Measurements from ENCODE around the gene HAND1. TPM values are rescaled to one million over a fixed set of nuclear protein-coding genes. Genes with fewer than 3 reads are reported as not detected.

The HAND1 gene
- total RNA-seq, 1 donor from 2014 or later, result not detected

DNA sequence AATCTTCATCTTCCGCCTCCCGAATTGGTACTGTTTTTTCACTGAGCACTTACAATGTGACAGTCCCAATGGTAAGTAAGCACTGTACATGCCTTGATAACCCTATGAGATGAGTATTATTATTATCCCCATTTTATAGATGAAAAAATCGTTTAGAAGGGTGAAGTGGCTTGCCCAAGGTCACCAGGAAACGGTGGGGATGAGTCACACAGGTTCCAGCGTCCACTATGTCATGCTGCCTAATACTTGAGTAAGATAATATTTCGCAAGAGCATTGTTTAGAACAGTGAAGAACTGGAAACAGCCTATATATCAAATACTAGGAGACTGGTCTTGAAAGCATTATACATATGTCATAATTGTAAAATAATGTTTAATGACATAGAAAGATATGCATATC, 12.9 kb downstream of the HAND1 start:
- TF ChIP-seq, protein P1, sequence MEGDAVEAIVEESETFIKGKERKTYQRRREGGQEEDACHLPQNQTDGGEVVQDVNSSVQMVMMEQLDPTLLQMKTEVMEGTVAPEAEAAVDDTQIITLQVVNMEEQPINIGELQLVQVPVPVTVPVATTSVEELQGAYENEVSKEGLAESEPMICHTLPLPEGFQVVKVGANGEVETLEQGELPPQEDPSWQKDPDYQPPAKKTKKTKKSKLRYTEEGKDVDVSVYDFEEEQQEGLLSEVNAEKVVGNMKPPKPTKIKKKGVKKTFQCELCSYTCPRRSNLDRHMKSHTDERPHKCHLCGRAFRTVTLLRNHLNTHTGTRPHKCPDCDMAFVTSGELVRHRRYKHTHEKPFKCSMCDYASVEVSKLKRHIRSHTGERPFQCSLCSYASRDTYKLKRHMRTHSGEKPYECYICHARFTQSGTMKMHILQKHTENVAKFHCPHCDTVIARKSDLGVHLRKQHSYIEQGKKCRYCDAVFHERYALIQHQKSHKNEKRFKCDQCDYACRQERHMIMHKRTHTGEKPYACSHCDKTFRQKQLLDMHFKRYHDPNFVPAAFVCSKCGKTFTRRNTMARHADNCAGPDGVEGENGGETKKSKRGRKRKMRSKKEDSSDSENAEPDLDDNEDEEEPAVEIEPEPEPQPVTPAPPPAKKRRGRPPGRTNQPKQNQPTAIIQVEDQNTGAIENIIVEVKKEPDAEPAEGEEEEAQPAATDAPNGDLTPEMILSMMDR (IDR thresholded peaks at IDR 0.05; ENCODE audit: insufficient read depth, low read length, poor library complexity, severe bottlenecking), result no peak
- no peak for DNase-seq (ENCODE audit: low read depth)
- no peaks in the 10 kb centered on the region for H3K36me3 ChIP-seq (ENCODE audit: control insufficient read depth, insufficient read depth, low read length)
- H3K4me3 ChIP-seq (ENCODE audit: low read depth, low read length), result no peak overlapping the region
- H3K27me3 ChIP-seq (ENCODE audit: control insufficient read depth, insufficient read depth, low read length), result peaks cover 7% of the 10 kb centered on the region

DNA sequence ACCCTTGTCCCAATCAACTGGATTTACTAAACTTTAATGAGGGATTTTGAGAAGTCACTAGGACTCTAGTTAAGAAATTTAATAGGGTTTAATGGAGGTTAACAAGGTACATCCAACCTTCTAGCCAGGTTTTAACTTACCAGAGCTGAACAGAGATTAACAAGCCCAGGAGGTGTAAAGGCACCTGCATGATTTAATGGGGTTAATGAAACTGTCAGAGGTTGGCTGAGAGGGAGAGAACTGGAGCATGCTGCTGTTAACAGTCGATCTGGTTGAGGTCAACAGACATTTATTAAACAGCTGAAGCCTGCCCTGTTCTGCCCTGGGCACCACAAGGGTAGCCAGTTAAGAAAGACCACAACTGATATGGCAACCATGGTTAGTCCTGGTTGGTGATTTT, 13.6 kb downstream of the HAND1 start:
- no peak for DNase-seq (ENCODE audit: low read depth)
- TF ChIP-seq, protein P1 (IDR thresholded peaks at IDR 0.05; ENCODE audit: insufficient read depth, low read length, poor library complexity, severe bottlenecking), result no peak
- Histone ChIP-seq H3K27me3 (ENCODE audit: control insufficient read depth, insufficient read depth, low read length) (peaks cover 7% of the 10 kb centered on the region), H3K36me3 (ENCODE audit: control insufficient read depth, insufficient read depth, low read length) (no peaks in the 10 kb centered on the region), H3K4me3 (ENCODE audit: low read depth, low read length) (no peak overlapping the region)

DNA sequence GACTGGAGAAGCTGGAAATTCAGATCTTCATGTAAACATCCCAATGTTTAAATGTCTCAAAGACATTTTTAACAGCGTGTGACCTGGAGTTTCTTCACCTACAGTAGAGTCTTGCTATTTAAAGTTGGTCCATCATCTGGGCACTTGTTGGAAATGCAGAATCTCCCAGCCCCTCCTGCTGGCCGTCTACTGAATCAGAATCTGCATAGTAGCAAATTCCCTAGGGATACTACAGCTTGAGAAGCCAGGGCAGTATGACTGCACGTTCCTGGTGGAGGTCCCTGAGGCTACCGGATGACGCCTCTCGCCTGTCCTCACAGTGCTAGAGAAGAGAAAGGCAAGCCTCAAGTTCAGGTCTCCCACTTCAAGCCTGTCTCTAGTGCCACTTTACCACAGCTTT, 16.5 kb downstream of the HAND1 start:
- H3K4me3 ChIP-seq (ENCODE audit: low read depth, low read length), result no peak overlapping the region
- DNase-seq (ENCODE audit: low read depth), result no peak
- H3K27me3 ChIP-seq (ENCODE audit: control insufficient read depth, insufficient read depth, low read length), result peaks cover 1% of the 10 kb centered on the region
- TF ChIP-seq, protein P1 (IDR thresholded peaks at IDR 0.05; ENCODE audit: insufficient read depth, low read length, poor library complexity, severe bottlenecking), result peak; percentile 9
- no peaks in the 10 kb centered on the region for H3K36me3 ChIP-seq (ENCODE audit: control insufficient read depth, insufficient read depth, low read length)

DNA sequence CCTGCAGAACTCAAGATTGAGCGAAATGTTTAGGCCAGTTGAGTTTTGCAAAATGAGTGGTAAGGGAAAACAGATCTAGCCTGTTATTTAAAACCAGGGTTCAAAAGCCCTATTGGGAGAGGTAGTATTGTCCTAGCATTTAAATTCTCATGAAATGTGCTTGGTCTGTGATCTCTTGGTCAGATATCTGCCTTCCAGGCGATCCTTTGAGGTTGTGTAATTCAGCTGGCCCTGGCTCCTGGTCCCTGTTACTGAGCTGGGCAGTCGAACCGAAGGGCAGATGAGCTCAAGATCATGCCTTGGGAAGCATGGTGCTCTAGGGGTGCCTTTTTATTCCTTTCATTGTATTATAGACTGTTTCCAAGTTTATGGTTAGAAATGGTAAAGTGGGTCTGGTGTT, 17.9 kb downstream of the HAND1 start:
- DNase-seq (ENCODE audit: low read depth), result no peak
- Histone ChIP-seq H3K4me3 (ENCODE audit: low read depth, low read length) (no peak overlapping the region), H3K27me3 (ENCODE audit: control insufficient read depth, insufficient read depth, low read length) (no peaks in the 10 kb centered on the region), H3K36me3 (ENCODE audit: control insufficient read depth, insufficient read depth, low read length) (peaks cover 2% of the 10 kb centered on the region)
- TF ChIP-seq, protein P1 (IDR thresholded peaks at IDR 0.05; ENCODE audit: insufficient read depth, low read length, poor library complexity, severe bottlenecking), result no peak

DNA sequence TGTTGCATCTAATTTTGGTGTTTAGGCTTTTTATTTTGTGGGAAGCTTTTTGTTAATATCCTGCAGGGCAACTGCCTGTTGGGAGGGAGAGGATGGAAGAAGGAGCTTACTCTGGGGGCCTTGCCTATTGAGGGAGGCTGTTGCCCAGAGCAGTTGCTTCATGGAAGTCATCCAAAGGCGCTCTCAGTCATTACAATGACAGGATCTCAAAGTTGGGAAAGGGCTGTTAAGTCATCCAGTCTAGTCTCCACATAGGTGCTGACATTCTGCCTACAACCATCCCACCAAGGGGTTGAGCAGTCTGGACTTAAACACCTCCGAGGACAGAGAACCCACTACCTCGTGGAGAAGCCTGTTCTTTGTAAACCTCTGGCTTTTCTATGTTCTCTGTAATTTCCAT, 19.0 kb downstream of the HAND1 start:
- no peak overlapping the region for H3K4me3 ChIP-seq (ENCODE audit: low read depth, low read length)
- peaks cover 3% of the 10 kb centered on the region for H3K36me3 ChIP-seq (ENCODE audit: control insufficient read depth, insufficient read depth, low read length)
- DNase-seq (ENCODE audit: low read depth), result no peak
- H3K27me3 ChIP-seq (ENCODE audit: control insufficient read depth, insufficient read depth, low read length), result no peaks in the 10 kb centered on the region
- TF ChIP-seq, protein P1 (IDR thresholded peaks at IDR 0.05; ENCODE audit: insufficient read depth, low read length, poor library complexity, severe bottlenecking), result no peak

DNA sequence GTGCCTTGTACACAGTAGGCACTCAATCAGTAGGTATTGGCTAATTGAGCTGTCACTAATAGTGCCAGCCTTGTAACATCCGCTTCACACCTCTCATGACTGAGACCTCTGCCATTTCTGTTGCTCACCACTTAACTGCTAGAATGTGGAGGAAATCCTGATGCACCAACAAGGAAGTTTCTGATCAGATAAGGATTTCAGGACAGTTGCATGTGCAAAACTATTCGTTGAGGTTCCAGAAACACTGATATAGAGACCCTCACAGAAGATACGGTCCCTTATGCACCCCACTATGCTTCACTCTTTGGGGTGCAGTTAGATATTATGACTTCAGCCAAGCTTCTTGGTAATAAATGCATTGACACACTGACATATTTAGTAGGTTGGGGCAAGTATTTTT, 21.5 kb downstream of the HAND1 start:
- TF ChIP-seq, protein P1 (IDR thresholded peaks at IDR 0.05; ENCODE audit: insufficient read depth, low read length, poor library complexity, severe bottlenecking), result no peak
- Histone ChIP-seq H3K4me3 (ENCODE audit: low read depth, low read length) (no peak overlapping the region), H3K27me3 (ENCODE audit: control insufficient read depth, insufficient read depth, low read length) (no peaks in the 10 kb centered on the region), H3K36me3 (ENCODE audit: control insufficient read depth, insufficient read depth, low read length) (peaks cover 6% of the 10 kb centered on the region)
- DNase-seq (ENCODE audit: low read depth), result no peak
